Measurements from ENCODE around the gene KCNAB1. TPM values are rescaled to one million over a fixed set of nuclear protein-coding genes. Genes with fewer than 3 reads are reported as not detected.

Gene KCNAB1
- total and polyA plus RNA-seq, 2 of the 8 experiments (the other 6 are each of a cell fraction or from before 2014, with no cell fraction given), result 0.51 to 2.3 TPM

- no peak overlapping the region for H2BK120ac ChIP-seq (replicated peaks; ENCODE audit: low read depth, low read length)
- 81% methylated on average over 4 of the region's 4 CpGs; no CpG with 5 or more reads in 1 of the 2 experiments for WGBS, 2 experiments (ENCODE audit: extremely low coverage in 1 of 2, insufficient coverage in 1 of 2, insufficient read length in 1 of 2, insufficient replicate concordance in 2 of 2, low coverage in 1 of 2, low lambda C conversion rate in 2 of 2, missing lambda C conversion rate in 1 of 2)
- H2BK12ac ChIP-seq (ENCODE audit: low read depth, low read length), result no peak overlapping the region
- no peak overlapping the region for H3K18ac ChIP-seq (ENCODE audit: extremely low read depth, low read length)
- H2AFZ ChIP-seq (ENCODE audit: low read length), result no peak overlapping the region
- no peak overlapping the region for H4K8ac ChIP-seq (ENCODE audit: extremely low read depth, insufficient read depth, low read length)
- no peaks in the 10 kb centered on the region for H3K27me3 ChIP-seq (replicated peaks in 1 of 4; ENCODE audit: control insufficient read depth in 3 of 4, extremely low read depth in 1 of 4, insufficient read depth in 3 of 4, low read length in 3 of 4)
- ChIA-PET POLR2A (ENCODE audit: partially characterized antibody) (no interaction called here), CTCF (ENCODE audit: partially characterized antibody) (interaction anchor here (0.6 to 4.4 kb wide), 8 partner anchors 13 to 609 kb away, joined by 3 to 24 read pairs (median 4); no protein-coding TSS in a partner anchor)
- no peak overlapping the region for H3K27ac ChIP-seq (ENCODE audit: low read depth, low read length)
- H2BK5ac ChIP-seq (ENCODE audit: low read depth, low read length), result no peak overlapping the region
- no peak overlapping the region for H3K4me3 ChIP-seq (ENCODE audit: extremely low read depth in 1 of 4, insufficient read depth in 2 of 4, low read depth in 3 of 4, low read length in 4 of 4)
- H3K14ac ChIP-seq (ENCODE audit: insufficient read length), result no peak overlapping the region
- no peak overlapping the region for H2AK5ac ChIP-seq (ENCODE audit: low read depth, low read length)
- no peak overlapping the region for H2BK15ac ChIP-seq (ENCODE audit: low read length)
- H3K23me2 ChIP-seq (ENCODE audit: low read depth, low read length), result no peaks in the 10 kb centered on the region
- no peaks in the 10 kb centered on the region for H4K20me1 ChIP-seq (replicated peaks in 1 of 2; ENCODE audit: control insufficient read depth in 1 of 2, insufficient read depth in 2 of 2, low read length in 2 of 2)
- H4K5ac ChIP-seq (ENCODE audit: insufficient read length, low read depth, low read length), result no peak overlapping the region
- H3K56ac ChIP-seq (replicated peaks; ENCODE audit: insufficient read length, low read depth, low read length), result no peak overlapping the region
- no peak overlapping the region for H3K4ac ChIP-seq (replicated peaks; ENCODE audit: insufficient read length, low read depth, low read length)
- no peaks in the 10 kb centered on the region for H3K79me1 ChIP-seq (ENCODE audit: low read depth, low read length)
- H3K9ac ChIP-seq (replicated peaks in 1 of 4; ENCODE audit: extremely low read depth in 1 of 4, low read depth in 3 of 4, low read length in 3 of 4), result no peak overlapping the region
- FAIRE-seq (no peak), DNase-seq (ENCODE audit: low read depth in 1 of 2, low spot score in 2 of 2) (no peak)
- H4K91ac ChIP-seq (replicated peaks; ENCODE audit: insufficient read length, low read length), result no peak overlapping the region
- H3K4me1 ChIP-seq (replicated peaks in 1 of 4; ENCODE audit: control insufficient read depth in 3 of 4, insufficient read depth in 4 of 4, low read length in 3 of 4), result no peaks in the 10 kb centered on the region
- no peak overlapping the region for H3K23ac ChIP-seq (ENCODE audit: insufficient read length)
- no peaks in the 10 kb centered on the region for H3K36me3 ChIP-seq (ENCODE audit: control insufficient read depth in 2 of 4, insufficient read depth in 4 of 4, low read length in 3 of 4)
- no peaks in the 10 kb centered on the region for H3K79me2 ChIP-seq (ENCODE audit: control insufficient read depth in 1 of 2, insufficient read depth in 2 of 2, low read length in 2 of 2)
- H3K9me3 ChIP-seq (ENCODE audit: insufficient read depth in 2 of 2, low read depth in 1 of 2, low read length in 1 of 2), result no peaks in the 10 kb centered on the region
- H3K4me2 ChIP-seq (ENCODE audit: insufficient read depth in 1 of 2, low read depth in 2 of 2, low read length in 2 of 2), result no peak overlapping the region
- no peak overlapping the region for H2BK20ac ChIP-seq (ENCODE audit: low read length)
- TF ChIP-seq JUN (IDR thresholded peaks at IDR 0.05; ENCODE audit: low read depth, low read length) (no peak), ASH2L (IDR thresholded peaks at IDR 0.05; ENCODE audit: low read length) (no peak), RAD21 (IDR thresholded peaks at IDR 0.05 in 1 of 2, conservative IDR thresholded peaks at IDR 0.05 in 1 of 2; ENCODE audit: low read depth in 2 of 2, low read length in 2 of 2) (no peak), HDAC6 (IDR thresholded peaks at IDR 0.05; ENCODE audit: low read depth, low read length) (no peak), E2F6 (IDR thresholded peaks at IDR 0.05) (no peak), KDM4A (IDR thresholded peaks at IDR 0.05; ENCODE audit: low read depth, low read length, severe bottlenecking) (no peak), ATF3 (IDR thresholded peaks at IDR 0.05; ENCODE audit: insufficient read depth, low read depth, low read length) (no peak), RXRA (IDR thresholded peaks at IDR 0.05; ENCODE audit: insufficient read depth, low read depth, low read length) (no peak), CHD2 (IDR thresholded peaks at IDR 0.05; ENCODE audit: low read length) (no peak), POU5F1 (IDR thresholded peaks at IDR 0.05; ENCODE audit: low read depth, low read length) (no peak), CREB1 (IDR thresholded peaks at IDR 0.05) (no peak), KDM5A (IDR thresholded peaks at IDR 0.05; ENCODE audit: low read length) (no peak), KDM1A (IDR thresholded peaks at IDR 0.05; ENCODE audit: borderline replicate concordance, low read length) (no peak), YY1 (IDR thresholded peaks at IDR 0.05; ENCODE audit: low read depth, low read length) (no peak)
These were observed 402.3 kb downstream of the KCNAB1 start for GRCh38 chr3:156522673-156523072.

Measured in H1 (cell line).